Neural crest cell (in vitro differentiated cells): ENCODE measurements around the gene LYZL1. TPM values are rescaled to one million over a fixed set of nuclear protein-coding genes. Genes with fewer than 3 reads are reported as not detected.
"Not testable (repeated sequence)": the region's sequence is repeated elsewhere in the genome, so short reads cannot be mapped to it uniquely, and the experiment has no call there.

Experiments used
- DNase-seq: peaks from one replicate; pipeline ENCODE4 v3.0.0; 2021; ENCODE audit warnings: low read depth, mixed read lengths, low spot score
- H3K27ac Mint-ChIP-seq: one replicate; pipeline ENCODE4 v1.8.0; 2021; ENCODE audit warnings: mild to moderate bottlenecking, mixed read lengths; ENCODE audit not compliant: unreplicated experiment
- H3K27me3 Mint-ChIP-seq: 2 replicates; pipeline ENCODE4 v1.8.0; 2021; ENCODE audit warnings: low read depth, mild to moderate bottlenecking, mixed read lengths
- H3K36me3 Mint-ChIP-seq: 2 replicates; pipeline ENCODE4 v1.8.0; 2021; ENCODE audit warnings: low read depth, mild to moderate bottlenecking, mixed read lengths
- H3K4me1 Mint-ChIP-seq: 2 replicates; pipeline ENCODE4 v1.8.0; 2021; ENCODE audit warnings: mixed read lengths
- H3K4me3 Mint-ChIP-seq: one replicate; pipeline ENCODE4 v1.8.0; 2021; ENCODE audit warnings: mild to moderate bottlenecking, mixed read lengths
- H3K9me3 Mint-ChIP-seq: 2 replicates; pipeline ENCODE4 v1.8.0; 2021; ENCODE audit warnings: mixed read lengths
- total RNA-seq: library from RNA; stranded (reverse); gene quantifications from 2 replicates; pipeline ENCODE4 v1.2.1, GENCODE V29; 2021
- TF ChIP-seq, protein P1 (sequence below): fragments of 200-600 bp; sonication (generic); conservative IDR thresholded peaks from 2 replicates; pipeline ENCODE4 v1.5.0; 2021; ENCODE audit warnings: antibody characterized with exemption, mild to moderate bottlenecking

The LYZL1 gene
- total RNA-seq, 1 donor from 2014 or later = not detected

DNA sequence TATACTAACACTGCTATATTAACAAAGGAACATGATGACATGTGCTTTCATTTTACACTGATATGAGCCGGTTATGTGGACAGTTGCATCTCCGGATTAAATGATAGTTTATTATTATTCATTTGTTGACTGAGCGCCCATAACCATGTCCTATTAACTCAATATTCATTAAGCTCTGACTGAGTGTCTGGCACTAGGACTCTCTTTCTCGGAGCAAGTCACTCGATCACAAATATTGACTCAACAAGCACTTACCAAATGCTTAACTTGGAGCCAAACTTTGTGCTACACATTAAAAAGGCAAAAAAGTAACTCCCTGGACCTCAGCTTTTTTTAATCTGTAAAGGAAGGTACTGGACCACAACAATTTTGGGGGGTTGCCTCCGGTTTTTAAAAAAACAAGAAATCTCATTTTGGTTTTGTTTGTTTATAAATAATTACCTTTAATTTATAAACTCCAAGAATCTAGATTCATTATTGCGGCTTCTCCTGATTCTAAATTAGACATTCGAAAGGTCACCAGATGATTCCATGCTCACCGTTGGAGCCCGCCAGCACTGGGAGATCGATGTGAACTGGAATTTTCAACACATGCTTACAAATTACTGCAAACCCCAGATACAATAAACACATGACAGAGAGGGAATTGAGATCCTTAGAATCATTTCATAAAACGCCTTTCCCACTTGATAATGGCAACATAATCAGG is 8.9 kb upstream of the LYZL1 start:
- no peak for DNase-seq
- peaks cover 5% of the 10 kb centered on the region for H3K4me1 Mint-ChIP-seq
- no peak overlapping the region for H3K4me3 Mint-ChIP-seq
- no peaks in the 10 kb centered on the region for H3K9me3 Mint-ChIP-seq
- TF ChIP-seq, protein P1, sequence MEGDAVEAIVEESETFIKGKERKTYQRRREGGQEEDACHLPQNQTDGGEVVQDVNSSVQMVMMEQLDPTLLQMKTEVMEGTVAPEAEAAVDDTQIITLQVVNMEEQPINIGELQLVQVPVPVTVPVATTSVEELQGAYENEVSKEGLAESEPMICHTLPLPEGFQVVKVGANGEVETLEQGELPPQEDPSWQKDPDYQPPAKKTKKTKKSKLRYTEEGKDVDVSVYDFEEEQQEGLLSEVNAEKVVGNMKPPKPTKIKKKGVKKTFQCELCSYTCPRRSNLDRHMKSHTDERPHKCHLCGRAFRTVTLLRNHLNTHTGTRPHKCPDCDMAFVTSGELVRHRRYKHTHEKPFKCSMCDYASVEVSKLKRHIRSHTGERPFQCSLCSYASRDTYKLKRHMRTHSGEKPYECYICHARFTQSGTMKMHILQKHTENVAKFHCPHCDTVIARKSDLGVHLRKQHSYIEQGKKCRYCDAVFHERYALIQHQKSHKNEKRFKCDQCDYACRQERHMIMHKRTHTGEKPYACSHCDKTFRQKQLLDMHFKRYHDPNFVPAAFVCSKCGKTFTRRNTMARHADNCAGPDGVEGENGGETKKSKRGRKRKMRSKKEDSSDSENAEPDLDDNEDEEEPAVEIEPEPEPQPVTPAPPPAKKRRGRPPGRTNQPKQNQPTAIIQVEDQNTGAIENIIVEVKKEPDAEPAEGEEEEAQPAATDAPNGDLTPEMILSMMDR = no peak
- H3K36me3 Mint-ChIP-seq = no peaks in the 10 kb centered on the region
- H3K27ac Mint-ChIP-seq = no peak overlapping the region
- no peaks in the 10 kb centered on the region for H3K27me3 Mint-ChIP-seq

DNA sequence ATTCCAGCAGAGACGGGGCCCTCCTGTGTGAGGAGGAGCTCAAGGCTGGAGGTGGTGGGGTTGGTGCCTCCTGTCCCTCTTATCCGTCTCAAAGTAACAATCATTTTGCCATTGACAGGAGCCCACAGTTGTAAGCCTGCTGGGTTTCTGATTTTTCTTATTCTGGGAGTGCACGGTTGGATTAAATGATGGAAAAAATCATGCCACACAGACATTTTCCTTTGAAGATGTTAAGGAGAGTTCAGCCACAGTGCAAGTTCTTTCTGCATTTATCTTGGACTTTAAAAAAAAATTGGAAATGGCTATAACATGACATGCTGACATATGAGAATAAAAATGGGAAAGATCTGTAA is 8.4 kb upstream of the LYZL1 start:
- no peaks in the 10 kb centered on the region for H3K9me3 Mint-ChIP-seq
- H3K4me3 Mint-ChIP-seq = no peak overlapping the region
- H3K27ac Mint-ChIP-seq = no peak overlapping the region
- H3K27me3 Mint-ChIP-seq = no peaks in the 10 kb centered on the region
- H3K36me3 Mint-ChIP-seq = no peaks in the 10 kb centered on the region
- TF ChIP-seq, protein P1 = no peak
- DNase-seq = no peak
- H3K4me1 Mint-ChIP-seq = peaks cover 5% of the 10 kb centered on the region

DNA sequence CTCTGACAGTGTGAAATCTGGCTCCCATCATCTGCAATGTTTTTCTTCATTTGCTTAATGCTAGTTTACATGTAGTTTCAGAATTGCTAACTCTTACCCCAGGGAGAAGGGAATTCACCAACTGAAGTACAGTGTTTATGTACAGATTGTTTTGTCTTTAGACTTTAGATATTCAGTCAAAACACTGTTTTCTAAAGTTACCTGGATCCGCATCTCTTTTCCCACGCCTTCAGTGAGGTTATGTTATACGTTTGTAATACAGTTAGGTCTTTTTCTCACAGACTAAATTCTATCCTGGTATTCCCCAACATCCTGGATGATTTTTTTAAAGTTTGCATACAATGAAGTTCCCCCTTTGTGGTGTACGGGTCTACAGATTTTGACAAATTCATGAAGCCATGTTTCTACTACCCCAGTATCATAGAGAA is 3.2 kb upstream of the LYZL1 start:
- Mint-ChIP-seq H3K36me3 (no peaks in the 10 kb centered on the region), H3K9me3 (no peaks in the 10 kb centered on the region), H3K4me1 (no peaks in the 10 kb centered on the region), H3K27ac (no peak overlapping the region), H3K27me3 (no peaks in the 10 kb centered on the region), H3K4me3 (no peak overlapping the region)
- DNase-seq = no peak
- TF ChIP-seq, protein P1 = no peak

DNA sequence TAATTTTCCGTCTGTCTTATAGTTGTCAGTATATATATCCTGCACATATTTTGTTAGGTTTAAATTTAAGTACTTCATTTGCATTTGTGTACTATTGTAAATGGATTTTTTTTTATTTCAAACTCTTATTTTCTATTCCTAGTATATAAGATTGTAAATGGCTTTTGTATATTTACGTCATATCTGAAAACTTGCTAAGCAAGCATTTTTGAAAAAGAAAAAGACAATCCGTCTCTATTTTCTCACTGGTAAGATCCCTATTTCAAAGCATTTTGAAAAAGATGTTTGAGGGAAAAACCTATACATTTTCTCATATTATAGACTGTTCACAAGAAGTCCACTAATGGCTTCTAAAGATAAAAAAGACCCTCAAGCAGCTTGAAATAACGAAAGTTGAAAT is 1.2 kb upstream of the LYZL1 start:
- no peak for DNase-seq
- Mint-ChIP-seq H3K9me3 (no peaks in the 10 kb centered on the region), H3K36me3 (no peaks in the 10 kb centered on the region), H3K4me3 (no peak overlapping the region), H3K27ac (no peak overlapping the region), H3K27me3 (no peaks in the 10 kb centered on the region), H3K4me1 (no peaks in the 10 kb centered on the region)
- TF ChIP-seq, protein P1 = no peak

DNA sequence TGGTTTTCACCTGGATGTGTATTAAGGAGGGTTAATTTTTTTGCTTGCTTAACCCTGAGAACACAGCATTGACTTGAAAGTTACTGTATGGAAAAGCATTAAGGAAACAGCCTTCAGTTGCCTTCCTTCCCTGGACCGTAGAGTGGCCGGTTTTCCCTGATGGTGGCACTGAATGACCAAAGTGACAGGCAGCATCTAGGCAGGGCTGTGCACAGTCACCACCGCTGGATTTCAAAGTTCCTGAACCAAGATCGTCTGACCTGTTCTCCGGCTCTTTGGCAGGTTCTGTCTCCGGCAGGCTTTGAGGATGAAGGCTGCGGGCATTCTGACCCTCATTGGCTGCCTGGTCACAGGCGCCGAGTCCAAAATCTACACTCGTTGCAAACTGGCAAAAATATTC is 2.7 kb downstream of the LYZL1 start:
- H3K4me3 Mint-ChIP-seq, H3K27ac Mint-ChIP-seq, DNase-seq, H3K9me3 Mint-ChIP-seq, H3K27me3 Mint-ChIP-seq, H3K36me3 Mint-ChIP-seq, H3K4me1 Mint-ChIP-seq: not testable (repeated sequence)

DNA sequence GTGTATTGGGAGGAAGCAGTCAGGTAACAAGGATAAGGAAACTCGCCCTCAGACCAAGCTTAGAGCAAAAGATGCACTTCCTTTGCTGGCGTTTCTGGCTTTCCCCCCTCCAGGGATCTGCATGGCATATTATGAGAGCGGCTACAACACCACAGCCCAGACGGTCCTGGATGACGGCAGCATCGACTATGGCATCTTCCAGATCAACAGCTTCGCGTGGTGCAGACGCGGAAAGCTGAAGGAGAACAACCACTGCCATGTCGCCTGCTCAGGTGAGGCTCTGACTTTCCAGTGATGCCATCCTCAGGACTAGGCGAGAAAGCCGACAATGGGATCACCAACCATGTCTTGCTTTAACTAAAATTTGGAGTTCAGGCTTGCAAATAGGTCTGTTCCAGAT is 3.5 kb downstream of the LYZL1 start:
- not testable (repeated sequence) for H3K4me1 Mint-ChIP-seq, H3K27ac Mint-ChIP-seq, DNase-seq, H3K4me3 Mint-ChIP-seq, H3K9me3 Mint-ChIP-seq, H3K27me3 Mint-ChIP-seq
- peaks cover 13% of the 10 kb centered on the region for H3K36me3 Mint-ChIP-seq
